Stomach (tissue), 9 donors: ENCODE measurements around the gene PEF1. TPM values are rescaled to one million over a fixed set of nuclear protein-coding genes. Genes with fewer than 3 reads are reported as not detected.

Experiments
- DNase-seq, 2 donors: peaks; one replicate each; pipeline versions ENCODE4 v3.0.0 to v3.0.0-alpha.2; 2013 to 2019
- H3K27ac ChIP-seq, 5 donors: fragments of 200-600 bp in 4 of 5; sonication (generic) in 4 of 5; one replicate each; pipeline ENCODE4 v1.5.1; 2013 to 2019; ENCODE audit warnings: mild to moderate bottlenecking in 1 of 5, moderate library complexity in 1 of 5
- H3K27me3 ChIP-seq, 3 donors: fragments of 200-600 bp; sonication (generic); one replicate each; pipeline ENCODE4 v1.5.1; 2017 to 2019; ENCODE audit warnings: mixed run types in 1 of 3
- H3K36me3 ChIP-seq, 4 donors: fragments of 200-600 bp; sonication (generic); 1 replicate in 3 of 4; 2 replicates in 1 of 4; pipeline ENCODE4 v1.5.1; 2016 to 2019
- H3K4me1 ChIP-seq, 4 donors: fragments of 200-600 bp; sonication (generic); one replicate each; pipeline ENCODE4 v1.5.1; 2016 to 2019
- H3K4me3 ChIP-seq, 4 donors: fragments of 200-600 bp; sonication (generic) in 3 of 4; one replicate each; pipeline ENCODE4 v1.5.1; 2016 to 2019; ENCODE audit warnings: mild to moderate bottlenecking in 1 of 4
- H3K9me3 ChIP-seq, 4 donors: fragments of 200-600 bp; sonication (generic); one replicate each; pipeline ENCODE4 v1.5.1; 2016 to 2019
- CTCF ChIP-seq, 7 experiments: fragments of 450-650 bp in 4 of 7; fragments of 200-600 bp in 3 of 7; sonication (generic) in 3 of 7; IDR thresholded peaks; one replicate each; pipeline ENCODE4 v1.5.1; 2016 to 2019; ENCODE audit warnings: antibody characterized with exemption in 7 of 7, control low read depth in 2 of 7, mild to moderate bottlenecking in 1 of 7
- EP300 ChIP-seq: sonication (generic); formaldehyde crosslinking; IDR thresholded peaks from one replicate; pipeline ENCODE4 v1.6.1; 2017; ENCODE audit warnings: antibody characterized with exemption
- POLR2A ChIP-seq, 4 donors: fragments of 450-650 bp; IDR thresholded peaks; one replicate each; pipeline ENCODE4 v1.6.1; 2016; ENCODE audit warnings: antibody characterized with exemption in 4 of 4, control low read depth in 2 of 4, mild to moderate bottlenecking in 1 of 4, moderate library complexity in 1 of 4
- POLR2AphosphoS5 ChIP-seq, 3 donors: sonication (generic); formaldehyde crosslinking; IDR thresholded peaks; one replicate each; pipeline ENCODE4 v1.6.1; 2016; ENCODE audit warnings: antibody characterized with exemption in 3 of 3
- WGBS, 5 donors: extraction: QIAGEN DNeasy Blood & Tissue Kit in 3 of 5; methylation state at CpG; one replicate each; pipeline versions ENCODE4 v1.1.5 to v1.1.7; 2013 to 2018; 5-methylcytosine and 5-hydroxymethylcytosine counted together
- intact Hi-C: fragments of 100-400 bp; cut with DNase I; formaldehyde crosslinking; loops from one replicate; pipeline ENCODE4 v1.15.1; 2023; ENCODE audit warnings: low total_unique reads
- polyA plus RNA-seq, 3 donors: library from polyadenylated mRNA; stranded (reverse); fragments of 200-250 nt; gene quantifications; one replicate each; pipeline ENCODE4 v1.2.3, GENCODE V29; 2013
- total RNA-seq, 5 donors: library from RNA; depleted of rRNA; stranded (reverse); fragments of >200 nt; gene quantifications; one replicate each; pipeline versions ENCODE4 v1.1.0 to v1.2.3, GENCODE V29; 2014 to 2016
- donor health status: healthy with polysubstance abuse.
- donor health status: Bipolar disorder and iron deficiency.
- donor health status: healthy.

The PEF1 gene
- total and polyA plus RNA-seq, 8 donors, result 19.7 to 91.0 (median 66.1) TPM

GRCh38 chr1:31593136-31593665 is 51.5 kb downstream of the PEF1 start:
- TF ChIP-seq EP300, result no peak
- TF ChIP-seq CTCF (IDR thresholded peaks at IDR 0.05), result no peak
- TF ChIP-seq POLR2A (IDR thresholded peaks at IDR 0.05), result no peak
- no peak for TF ChIP-seq POLR2AphosphoS5 (IDR thresholded peaks at IDR 0.05)
- Histone ChIP-seq H3K36me3 (no peaks in the 10 kb centered on the region), H3K4me1 (peaks cover 13 to 27% (median 17%) of the 10 kb centered on the region in 4 donors), H3K9me3 (no peaks in the 10 kb centered on the region), H3K4me3 (no peak overlapping the region), H3K27ac (no peak overlapping the region), H3K27me3 (peaks cover 0 to 6% (median 2%) of the 10 kb centered on the region in 3 donors)
- 79 to 91% (median 84%) methylated on average over 5 of the region's 5 CpGs for WGBS, 5 donors
- intact Hi-C loops, result no loop called here
- DNase-seq, result no peak

GRCh38 chr1:31592132-31592531 is 52.5 kb downstream of the PEF1 start:
- DNase-seq, result no peak
- Histone ChIP-seq H3K36me3 (peaks cover 0 to 3% (median under 1%) of the 10 kb centered on the region in 4 donors), H3K9me3 (no peaks in the 10 kb centered on the region), H3K27me3 (peaks cover 0 to 6% (median 2%) of the 10 kb centered on the region in 3 donors), H3K4me1 (peaks cover 24 to 37% (median 27%) of the 10 kb centered on the region in 4 donors), H3K4me3 (no peak overlapping the region), H3K27ac (peak overlapping the region in 3 of 5 donors; percentile 8 to 57 (median 29))
- intact Hi-C loops, result no loop called here
- no peak for TF ChIP-seq EP300
- no peak for TF ChIP-seq CTCF (IDR thresholded peaks at IDR 0.05)
- TF ChIP-seq POLR2A (IDR thresholded peaks at IDR 0.05), result no peak
- no peak for TF ChIP-seq POLR2AphosphoS5 (IDR thresholded peaks at IDR 0.05)

GRCh38 chr1:31591425-31592093 is 53.1 kb downstream of the PEF1 start:
- no peak overlapping the region for H3K4me3 ChIP-seq
- peaks cover 0 to 9% (median 6%) of the 10 kb centered on the region in 4 donors for H3K36me3 ChIP-seq
- no peaks in the 10 kb centered on the region for H3K9me3 ChIP-seq
- intact Hi-C loops, result no loop called here
- no peak for TF ChIP-seq CTCF (IDR thresholded peaks at IDR 0.05)
- no peak for TF ChIP-seq POLR2A (IDR thresholded peaks at IDR 0.05)
- TF ChIP-seq EP300, result no peak
- peak in 1 of 3 donors; percentile 35 for TF ChIP-seq POLR2AphosphoS5 (IDR thresholded peaks at IDR 0.05)
- H3K27me3 ChIP-seq, result peaks cover 0 to 6% (median 2%) of the 10 kb centered on the region in 3 donors
- H3K27ac ChIP-seq, result peak overlapping the region in 2 of 5 donors; percentile 8 to 57
- peak in 1 of 2 donors; percentile 84 for DNase-seq
- peaks cover 24 to 43% (median 30%) of the 10 kb centered on the region in 4 donors for H3K4me1 ChIP-seq
- WGBS, 5 donors, result 46 to 58% (median 52%) methylated on average over 11 of the region's 11 CpGs

GRCh38 chr1:31588751-31589515 is 55.7 kb downstream of the PEF1 start:
- TF ChIP-seq EP300 (no peak), POLR2AphosphoS5 (IDR thresholded peaks at IDR 0.05) (peak in 2 of 3 donors; percentile 13 to 17), CTCF (IDR thresholded peaks at IDR 0.05) (no peak)
- Histone ChIP-seq H3K4me1 (peaks cover 35 to 65% (median 49%) of the 10 kb centered on the region in 4 donors), H3K27me3 (peaks cover 0 to 6% (median 2%) of the 10 kb centered on the region in 3 donors), H3K9me3 (no peaks in the 10 kb centered on the region), H3K36me3 (peaks cover 18 to 32% (median 28%) of the 10 kb centered on the region in 4 donors), H3K27ac (peak overlapping the region; percentile 66 to 92 (median 81)), H3K4me3 (peak overlapping the region; percentile 29 to 50 (median 44))
- intact Hi-C loops, result no loop called here
- WGBS, 5 donors, result 10 to 18% (median 17%) methylated on average over 24 to 62 of the region's 62 CpGs
- DNase-seq, result peak; percentile 70 to 83
